ENCODE results near the gene SLC13A2.

SLC13A2 gene

GRCh38 chr17:28470266-28470913 lies 3.1 kb upstream of the SLC13A2 start:
- in situ Hi-C loops (cut with MboI; ENCODE audit: low sequenced_read_pairs): no loop called here

- in situ Hi-C loops (cut with MboI; ENCODE audit: low sequenced_read_pairs): no loop called here
Observed at GRCh38 chr17:28470914-28471366, 2.5 kb upstream of the SLC13A2 start.

DNA sequence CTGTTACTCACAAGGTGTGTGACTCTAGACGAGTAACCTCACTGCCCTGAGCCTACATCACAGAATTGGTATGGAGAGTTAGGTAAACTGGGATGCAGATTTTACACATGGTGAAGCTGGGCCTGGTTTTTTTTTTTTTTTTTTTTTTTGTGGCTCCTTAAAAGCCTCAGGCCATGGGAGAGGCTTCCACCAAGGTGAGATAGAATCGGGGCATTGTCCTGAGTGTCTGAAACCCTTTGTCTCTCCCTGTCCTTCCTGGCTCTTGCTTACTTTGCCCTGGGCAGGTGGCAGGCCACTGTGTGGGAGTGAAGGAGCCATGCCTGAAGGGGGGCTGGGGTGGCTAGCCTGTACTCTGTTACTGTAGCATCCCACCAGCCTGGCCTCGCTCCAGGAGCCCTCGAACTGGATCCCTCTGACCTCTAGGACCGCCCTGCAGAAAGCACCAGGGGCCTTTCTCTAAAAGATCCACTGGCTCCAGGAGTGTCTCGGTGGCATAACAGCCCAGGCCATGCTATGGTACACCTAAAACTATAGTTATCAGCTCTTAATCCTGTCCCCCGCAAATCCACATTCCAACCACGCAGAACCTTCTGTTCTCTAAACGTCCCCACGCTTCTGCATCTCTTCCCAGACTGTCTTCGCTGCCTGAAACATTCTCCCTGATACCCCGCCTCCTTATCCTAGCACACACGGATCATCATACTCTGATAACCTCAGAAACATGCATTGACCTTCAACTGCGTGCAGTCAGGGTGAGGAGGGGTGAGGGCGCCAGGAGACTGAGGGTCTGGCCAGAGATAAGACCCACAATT lies 1.7 kb upstream of the SLC13A2 start:
- in situ Hi-C loops (cut with MboI; ENCODE audit: low sequenced_read_pairs): no loop called here

- in situ Hi-C loops (cut with MboI; ENCODE audit: low sequenced_read_pairs): no loop called here
Observed at GRCh38 chr17:28472871-28473497, 460 bp upstream of the SLC13A2 start.

DNA sequence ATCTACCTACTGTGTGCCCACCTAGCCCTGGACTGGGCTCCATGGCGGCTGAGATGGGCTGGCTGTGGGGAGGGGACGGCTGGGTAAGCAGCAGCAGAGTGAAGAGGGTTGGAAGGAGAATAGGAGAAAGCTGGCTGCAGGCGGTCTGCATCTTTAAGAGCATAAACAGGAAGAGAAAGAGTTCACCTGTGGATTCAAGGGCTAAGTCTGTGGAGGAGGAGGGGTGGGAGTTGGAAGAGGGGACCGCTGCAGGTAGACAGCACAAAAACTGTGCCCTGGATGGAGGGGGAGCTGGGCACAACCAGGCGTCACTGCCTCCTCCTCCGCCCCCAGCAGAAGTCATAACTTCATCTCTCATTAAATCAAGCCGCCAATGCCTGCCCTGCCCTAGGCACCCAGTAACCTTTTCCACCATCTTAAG lies 677 bp downstream of the SLC13A2 start:
- in situ Hi-C loops (cut with MboI; ENCODE audit: low sequenced_read_pairs): no loop called here

- in situ Hi-C loops (cut with MboI; ENCODE audit: low sequenced_read_pairs): no loop called here
Observed at GRCh38 chr17:28475151-28475900, 1.9 kb downstream of the SLC13A2 start.

DNA sequence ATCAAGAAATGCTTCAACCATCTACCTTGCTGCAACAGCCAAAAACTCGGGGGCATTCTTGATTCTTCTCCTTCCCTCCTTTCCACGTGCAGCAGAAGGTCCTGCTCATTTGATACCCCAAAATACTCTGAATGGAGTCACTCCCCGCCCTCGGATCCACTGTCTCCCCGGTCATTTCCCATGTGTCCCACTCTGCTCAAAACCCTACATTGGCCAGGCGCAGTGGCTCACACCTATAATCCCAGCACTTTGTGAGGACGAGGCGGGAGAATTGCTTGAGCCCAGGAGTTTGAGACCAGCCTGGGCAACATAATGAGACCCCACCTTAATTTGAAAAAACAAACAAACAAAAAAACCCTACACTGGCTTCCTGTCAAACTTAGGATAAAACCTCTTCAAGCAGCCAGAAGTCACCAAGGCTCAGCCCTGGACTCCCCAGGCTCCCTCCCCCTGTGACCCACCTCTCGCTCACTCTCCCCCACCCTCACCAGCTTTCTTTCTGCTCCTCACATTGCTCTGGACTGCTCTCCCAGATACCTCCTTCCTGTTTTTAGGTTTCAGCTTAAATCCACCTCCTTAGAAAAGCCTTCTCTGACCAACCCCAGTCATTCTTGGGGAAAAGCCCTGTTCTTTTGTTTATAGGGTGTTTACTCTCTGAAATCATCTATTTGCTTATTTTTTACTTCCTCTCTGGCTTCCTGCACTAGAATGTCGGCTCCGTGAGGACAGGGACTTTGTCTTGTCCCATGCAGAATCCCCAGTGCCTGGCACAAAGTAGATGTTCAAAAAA lies 2.8 kb downstream of the SLC13A2 start:
- in situ Hi-C loops (cut with MboI; ENCODE audit: low sequenced_read_pairs): no loop called here

DNA sequence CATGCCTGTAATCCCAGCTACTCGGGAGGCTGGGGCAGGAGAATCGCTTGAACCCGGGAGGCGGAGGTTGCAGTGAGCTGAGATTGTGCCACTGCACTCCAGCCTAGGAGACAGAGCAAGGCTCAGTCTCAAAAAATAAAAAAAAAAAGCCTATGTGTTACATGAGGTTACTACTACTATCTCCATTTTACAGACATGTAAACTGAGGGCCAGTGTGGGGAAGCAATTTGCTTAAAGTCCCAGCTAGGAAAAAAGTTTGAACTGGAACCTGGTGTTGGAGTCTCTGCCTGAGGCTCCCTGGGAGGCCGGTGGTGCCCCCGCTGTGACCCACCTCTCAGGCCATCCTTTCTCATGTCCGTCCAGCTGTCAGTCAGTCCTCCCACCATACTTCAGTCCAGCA lies 4.5 kb downstream of the SLC13A2 start:
- in situ Hi-C loops (cut with MboI; ENCODE audit: low sequenced_read_pairs): no loop called here

DNA sequence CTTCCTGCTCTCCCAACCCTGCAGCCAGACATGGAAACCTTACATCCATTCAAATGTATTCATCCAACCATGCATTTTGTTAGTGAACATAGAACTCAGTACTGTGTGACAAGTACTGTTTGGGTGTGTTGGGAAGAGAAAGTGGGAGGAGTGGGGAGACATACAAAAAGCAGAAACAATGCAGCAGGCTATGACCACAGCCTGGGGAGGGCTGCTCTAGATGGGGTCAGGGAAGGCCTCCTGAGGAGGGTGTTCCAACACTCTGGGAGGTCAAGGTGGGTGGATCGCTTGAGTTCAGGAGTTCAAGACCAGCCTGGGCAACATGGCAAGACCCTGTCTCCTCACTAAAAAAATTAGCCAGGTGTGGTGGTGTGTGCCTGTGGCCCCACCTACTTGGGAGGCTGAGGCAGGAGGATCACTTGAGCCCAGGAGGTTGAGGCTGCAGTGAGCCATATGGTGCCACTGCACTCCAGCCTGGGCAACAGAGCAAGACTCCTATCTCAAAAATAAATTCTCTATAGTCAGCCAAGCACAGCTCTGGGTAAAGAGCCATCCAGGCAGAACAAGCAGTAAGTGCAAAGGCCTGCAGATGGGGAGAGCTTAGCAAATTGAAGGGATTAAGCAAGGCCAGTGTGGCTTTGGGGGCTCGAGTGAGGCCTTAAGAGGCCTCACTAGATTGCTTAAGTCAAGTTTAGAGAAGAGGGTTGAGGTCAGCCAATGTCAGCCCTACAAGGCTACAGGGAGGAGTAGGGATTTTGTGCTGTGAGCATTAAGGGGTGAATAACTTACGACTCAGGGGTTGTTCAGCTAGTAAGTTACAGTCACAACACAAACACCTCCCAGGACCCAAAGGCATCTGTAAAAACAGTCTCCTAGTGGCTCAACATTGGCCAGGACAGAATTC lies 5.5 kb downstream of the SLC13A2 start:
- in situ Hi-C loops (cut with MboI; ENCODE audit: low sequenced_read_pairs): no loop called here

- in situ Hi-C loops (cut with MboI; ENCODE audit: low sequenced_read_pairs): loop anchor here (10.0 kb wide), 1 partner anchor 55 kb away; no protein-coding TSS in a partner anchor
Observed at GRCh38 chr17:28480278-28480677, 6.8 kb downstream of the SLC13A2 start.

DNA sequence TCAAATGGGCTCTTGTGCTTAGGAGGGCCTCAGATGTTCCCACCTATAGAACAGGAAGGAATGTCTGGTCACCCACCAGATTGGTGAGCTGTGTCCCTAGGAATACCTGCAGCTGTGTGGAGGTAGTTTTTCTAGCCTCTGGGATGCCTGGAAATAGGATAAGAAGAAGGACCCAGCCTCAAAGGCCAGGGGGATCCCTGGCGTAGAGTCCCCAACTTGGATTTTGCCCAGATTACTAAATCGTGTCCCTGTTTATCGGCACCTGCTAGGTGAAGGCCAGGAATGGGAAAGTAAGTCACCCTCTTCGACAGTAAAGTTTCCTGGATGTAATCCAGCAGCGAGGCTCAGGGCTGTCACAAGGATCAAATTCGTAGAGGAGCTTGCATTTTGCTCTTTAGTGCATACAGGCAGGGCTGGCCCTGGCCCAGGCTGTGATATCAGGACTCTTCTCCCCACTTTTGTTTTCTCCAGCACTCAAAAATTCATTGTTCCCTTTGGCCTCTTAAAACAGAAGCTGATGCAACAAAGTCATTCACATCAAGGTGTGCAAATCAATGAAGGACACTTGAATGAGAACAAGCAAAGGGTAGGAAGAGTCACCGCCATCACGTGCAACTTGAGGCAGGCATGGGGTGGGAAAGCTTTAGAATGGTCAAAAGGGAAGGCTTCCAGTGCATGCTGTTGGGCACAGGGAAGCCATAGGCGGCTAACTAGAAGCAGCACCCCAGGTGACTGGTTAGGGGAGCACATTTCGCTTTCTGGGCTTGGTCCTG lies 7.5 kb downstream of the SLC13A2 start:
- in situ Hi-C loops (cut with MboI; ENCODE audit: low sequenced_read_pairs): loop anchor here (10.0 kb wide), 1 partner anchor 54 kb away; no protein-coding TSS in a partner anchor

GRCh38 chr17:28482551-28483199 lies 9.2 kb downstream of the SLC13A2 start:
- in situ Hi-C loops (cut with MboI; ENCODE audit: low sequenced_read_pairs): loop anchor here (10.0 kb wide), 1 partner anchor 52 kb away; no protein-coding TSS in a partner anchor

DNA sequence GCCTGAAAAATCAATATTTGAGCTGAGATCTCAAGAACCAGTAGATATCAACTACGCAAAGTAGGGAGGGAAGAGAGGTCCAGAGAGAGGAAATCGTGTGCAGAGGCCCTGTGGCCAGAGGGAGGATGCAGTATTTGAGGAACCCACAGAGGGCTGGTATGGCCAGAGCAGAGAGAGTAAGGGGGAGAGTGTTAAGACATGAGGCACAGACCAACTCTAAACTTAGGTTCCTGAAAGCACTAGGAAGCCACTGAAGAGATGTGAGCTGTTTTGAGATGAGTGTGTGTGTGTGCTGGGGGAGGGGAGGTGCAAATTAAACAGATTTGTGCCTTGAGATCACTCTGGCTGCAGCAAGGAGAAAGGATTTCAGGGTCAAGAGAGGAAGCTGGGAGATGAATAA lies 10.9 kb downstream of the SLC13A2 start:
- in situ Hi-C loops (cut with MboI; ENCODE audit: low sequenced_read_pairs): loop anchor here (10.0 kb wide), 1 partner anchor 51 kb away; no protein-coding TSS in a partner anchor

DNA sequence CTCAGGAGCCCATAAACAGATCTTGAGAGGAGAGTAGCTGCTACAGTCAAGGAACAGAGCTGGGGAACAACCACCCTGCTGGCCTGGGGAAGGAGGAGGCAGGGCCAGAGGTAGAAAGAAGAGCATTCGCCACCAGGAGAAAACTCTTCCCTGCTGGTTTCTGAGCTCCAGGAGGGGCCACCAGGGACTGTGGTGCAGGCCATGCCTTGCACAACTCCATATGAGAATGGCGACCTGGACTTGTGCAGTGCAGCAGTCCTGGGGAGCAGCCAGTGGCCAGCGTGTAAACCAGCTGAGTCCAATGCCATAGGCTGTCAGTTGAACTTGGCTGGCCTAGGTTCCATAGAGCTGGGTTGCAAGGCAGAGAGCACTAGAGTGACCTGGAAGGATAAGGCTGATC lies 11.6 kb downstream of the SLC13A2 start:
- in situ Hi-C loops (cut with MboI; ENCODE audit: low sequenced_read_pairs): loop anchor here (10.0 kb wide), 1 partner anchor 50 kb away; no protein-coding TSS in a partner anchor

DNA sequence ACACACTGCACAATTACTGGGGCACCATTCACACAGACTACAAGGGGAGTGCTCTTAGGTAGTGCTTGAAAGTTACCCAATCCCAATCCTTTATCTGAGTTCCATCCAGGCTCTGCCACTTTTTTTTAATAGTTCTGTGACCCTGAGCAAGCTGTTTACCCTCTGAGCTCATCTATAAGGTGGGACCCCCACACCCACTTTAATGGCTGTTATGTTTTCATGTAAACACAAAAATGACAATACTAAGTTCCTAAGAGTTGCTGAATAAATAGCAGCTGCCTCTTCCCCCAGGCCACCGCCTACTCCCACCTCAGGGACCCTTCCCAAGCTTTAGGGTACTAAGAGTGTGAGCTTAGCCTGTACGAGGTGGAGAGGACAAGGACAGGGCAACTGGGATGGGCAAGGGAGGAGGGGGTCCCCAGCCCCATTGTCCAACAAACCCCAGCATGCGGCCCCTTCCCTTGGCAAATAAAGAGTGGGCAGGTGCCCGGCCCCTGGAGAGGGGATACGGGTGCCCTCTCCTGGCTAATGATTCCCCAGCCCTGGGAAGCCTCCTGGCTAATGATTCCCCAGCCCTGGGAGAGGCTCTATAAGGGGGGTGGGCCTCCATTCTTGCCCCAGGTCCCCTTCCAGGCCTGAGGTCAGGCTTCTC lies 14.6 kb downstream of the SLC13A2 start:
- in situ Hi-C loops (cut with MboI; ENCODE audit: low sequenced_read_pairs): loop anchor here (10.0 kb wide), 1 partner anchor 47 kb away; no protein-coding TSS in a partner anchor

DNA sequence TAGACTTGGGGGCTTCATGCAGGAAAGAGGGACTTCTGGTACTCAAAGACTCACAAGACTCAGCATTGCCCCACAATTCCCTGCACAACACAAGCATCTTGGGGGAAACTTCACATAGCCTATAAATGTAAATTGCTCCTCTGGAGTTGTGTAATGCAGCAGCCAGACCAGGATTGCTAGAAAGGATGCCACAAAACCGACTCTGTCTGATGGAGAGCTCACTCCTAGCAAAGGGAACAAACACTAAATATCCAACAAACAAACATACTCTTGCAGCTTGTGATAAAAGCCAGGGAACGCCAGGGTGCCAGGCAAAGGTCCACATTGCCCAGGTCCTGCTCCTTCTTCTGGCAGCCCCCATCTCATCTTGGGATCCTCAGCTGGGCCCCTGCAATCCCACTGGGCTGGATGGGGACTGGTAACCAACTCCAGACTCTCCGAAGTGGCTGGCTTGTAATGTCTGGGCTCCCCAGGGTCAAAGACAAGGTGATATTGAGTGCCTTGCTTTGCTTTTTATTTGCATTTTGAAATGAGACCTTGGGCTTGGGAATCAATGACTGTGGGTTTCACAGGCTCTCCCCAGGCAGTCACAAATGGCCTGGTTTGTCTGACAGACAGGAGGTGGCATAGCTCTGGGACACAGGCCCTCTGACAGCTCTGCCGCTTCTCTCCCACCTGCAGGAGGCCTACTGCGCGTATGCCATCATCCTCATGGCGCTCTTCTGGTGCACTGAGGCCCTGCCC lies 15.3 kb downstream of the SLC13A2 start:
- in situ Hi-C loops (cut with MboI; ENCODE audit: low sequenced_read_pairs): loop anchor here (10.0 kb wide), 1 partner anchor 46 kb away; no protein-coding TSS in a partner anchor

Data from HL-60/S4 treated with retinoic acid at 250 ng/mL for 4 days and 3 days (cell line).